Colonic mucosa (tissue), 4 donors: ENCODE results near the gene NETO1. TPM values are rescaled to one million over a fixed set of nuclear protein-coding genes. Genes with fewer than 3 reads are reported as not detected.

Experiments used
- DNase-seq: peaks from one replicate; pipeline ENCODE4 v3.0.0-alpha.2; 2020
- H3K27ac ChIP-seq: fragments of 200-600 bp; one replicate; pipeline ENCODE4 v1.8.0; 2021
- H3K27me3 ChIP-seq: fragments of 200-600 bp; one replicate; pipeline ENCODE4 v1.8.0; 2021
- H3K36me3 ChIP-seq: fragments of 200-600 bp; one replicate; pipeline ENCODE4 v1.8.0; 2021
- H3K4me1 ChIP-seq: fragments of 200-600 bp; one replicate; pipeline ENCODE4 v1.8.0; 2021; ENCODE audit warnings: mild to moderate bottlenecking
- H3K4me3 ChIP-seq: fragments of 200-600 bp; one replicate; pipeline ENCODE4 v1.8.0; 2021
- H3K9ac ChIP-seq, 2 donors: one replicate each; pipeline ENCODE4 v1.7.0; 2013; ENCODE audit warnings: control low read depth in 2 of 2, low read depth in 2 of 2, low read length in 2 of 2
- H3K9me3 ChIP-seq: fragments of 200-600 bp; one replicate; pipeline ENCODE4 v1.8.0; 2021
- intact Hi-C: fragments of 100-400 bp; cut with DNase I; formaldehyde crosslinking; loops from one replicate; pipeline ENCODE4 v1.14.1; 2022
- total RNA-seq, 2 donors: library from RNA; stranded (reverse); fragmentation: NEBNext Ultra II Directional in 1 of 2; extraction: Animal tissue kit (Norgen Biotek cat#: 25700) in 1 of 2; gene quantifications; one replicate each; pipeline ENCODE4 v1.2.1, GENCODE V29; 2021
- TF ChIP-seq, protein P1 (sequence below): fragments of 200-600 bp; IDR thresholded peaks from one replicate; pipeline ENCODE4 v1.8.0; 2022; ENCODE audit warnings: antibody characterized with exemption, mild to moderate bottlenecking
- donor health status: healthy.
- donor health status: DM: no; HTN: no; CAD: no.
- donor health status: DM: no; HTN: no; CAD: no.

NETO1 gene
- total RNA-seq, 2 donors from 2014 or later, result not detected

DNA sequence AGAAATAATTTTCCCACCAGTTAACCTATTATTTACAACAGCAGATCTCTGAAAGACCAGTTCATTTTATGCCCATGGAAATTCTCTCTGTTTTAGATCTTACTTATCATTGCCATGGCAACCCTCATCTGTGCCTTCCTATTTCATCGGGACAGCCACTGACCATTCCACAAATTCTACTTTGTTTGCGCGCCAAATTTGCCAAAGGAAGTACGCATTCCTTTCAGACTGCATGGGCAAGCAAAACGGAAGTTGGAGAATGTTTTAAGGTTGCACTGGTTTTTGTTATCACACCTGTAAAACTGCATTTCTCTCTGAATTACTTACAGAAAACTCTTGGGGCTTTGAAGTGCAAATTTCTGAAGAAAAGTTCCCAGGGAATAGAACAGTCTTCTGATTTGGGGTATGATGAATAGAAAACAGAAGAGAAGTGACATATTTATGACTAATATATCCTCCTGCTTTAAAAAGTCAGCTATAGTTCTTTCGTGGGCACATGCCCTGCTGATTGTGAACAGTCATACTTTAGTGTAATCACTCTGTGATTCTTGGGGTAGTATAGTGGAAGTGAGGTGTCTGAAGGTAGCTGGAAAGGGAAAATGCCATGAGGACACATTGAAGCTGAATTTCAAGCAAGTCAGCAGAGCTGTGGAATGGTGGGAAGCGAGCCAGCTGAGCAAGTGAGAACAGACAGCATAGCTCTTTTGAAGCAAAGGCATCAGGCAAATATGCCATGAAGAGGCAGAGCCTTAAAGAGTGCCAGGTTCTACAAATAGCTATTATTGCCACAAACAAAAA lies 20.9 kb downstream of the NETO1 start:
- Histone ChIP-seq H3K4me3 (no peak overlapping the region), H3K27ac (no peak overlapping the region), H3K4me1 (no peaks in the 10 kb centered on the region), H3K27me3 (no peaks in the 10 kb centered on the region), H3K9me3 (no peaks in the 10 kb centered on the region), H3K9ac (no peak overlapping the region), H3K36me3 (no peaks in the 10 kb centered on the region)
- no peak for DNase-seq
- TF ChIP-seq, protein P1, sequence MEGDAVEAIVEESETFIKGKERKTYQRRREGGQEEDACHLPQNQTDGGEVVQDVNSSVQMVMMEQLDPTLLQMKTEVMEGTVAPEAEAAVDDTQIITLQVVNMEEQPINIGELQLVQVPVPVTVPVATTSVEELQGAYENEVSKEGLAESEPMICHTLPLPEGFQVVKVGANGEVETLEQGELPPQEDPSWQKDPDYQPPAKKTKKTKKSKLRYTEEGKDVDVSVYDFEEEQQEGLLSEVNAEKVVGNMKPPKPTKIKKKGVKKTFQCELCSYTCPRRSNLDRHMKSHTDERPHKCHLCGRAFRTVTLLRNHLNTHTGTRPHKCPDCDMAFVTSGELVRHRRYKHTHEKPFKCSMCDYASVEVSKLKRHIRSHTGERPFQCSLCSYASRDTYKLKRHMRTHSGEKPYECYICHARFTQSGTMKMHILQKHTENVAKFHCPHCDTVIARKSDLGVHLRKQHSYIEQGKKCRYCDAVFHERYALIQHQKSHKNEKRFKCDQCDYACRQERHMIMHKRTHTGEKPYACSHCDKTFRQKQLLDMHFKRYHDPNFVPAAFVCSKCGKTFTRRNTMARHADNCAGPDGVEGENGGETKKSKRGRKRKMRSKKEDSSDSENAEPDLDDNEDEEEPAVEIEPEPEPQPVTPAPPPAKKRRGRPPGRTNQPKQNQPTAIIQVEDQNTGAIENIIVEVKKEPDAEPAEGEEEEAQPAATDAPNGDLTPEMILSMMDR, result no peak
- intact Hi-C loops, result no loop called here

DNA sequence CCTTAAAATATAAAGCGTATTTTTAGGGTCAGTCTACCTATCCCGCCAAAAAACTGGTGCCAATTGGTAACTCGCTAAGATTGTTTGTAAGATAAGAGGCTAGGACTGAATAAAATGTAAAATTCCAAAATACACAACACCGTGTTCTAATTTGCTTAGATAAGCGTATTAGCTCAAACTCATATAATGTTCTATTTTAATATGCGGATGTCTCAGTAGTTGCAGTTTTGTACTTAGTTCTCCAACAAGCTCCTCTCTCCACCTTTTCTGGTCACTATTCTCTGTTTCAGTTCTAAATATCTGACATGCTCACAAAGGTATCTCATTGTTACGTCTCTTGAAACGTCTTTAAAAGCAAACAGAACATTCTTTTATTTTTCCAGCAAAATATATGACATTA lies 24.0 kb downstream of the NETO1 start:
- TF ChIP-seq, protein P1, result no peak
- Histone ChIP-seq H3K9me3 (no peaks in the 10 kb centered on the region), H3K4me1 (no peaks in the 10 kb centered on the region), H3K4me3 (no peak overlapping the region), H3K9ac (no peak overlapping the region), H3K27ac (no peak overlapping the region), H3K36me3 (no peaks in the 10 kb centered on the region), H3K27me3 (no peaks in the 10 kb centered on the region)
- DNase-seq, result no peak
- intact Hi-C loops, result no loop called here

DNA sequence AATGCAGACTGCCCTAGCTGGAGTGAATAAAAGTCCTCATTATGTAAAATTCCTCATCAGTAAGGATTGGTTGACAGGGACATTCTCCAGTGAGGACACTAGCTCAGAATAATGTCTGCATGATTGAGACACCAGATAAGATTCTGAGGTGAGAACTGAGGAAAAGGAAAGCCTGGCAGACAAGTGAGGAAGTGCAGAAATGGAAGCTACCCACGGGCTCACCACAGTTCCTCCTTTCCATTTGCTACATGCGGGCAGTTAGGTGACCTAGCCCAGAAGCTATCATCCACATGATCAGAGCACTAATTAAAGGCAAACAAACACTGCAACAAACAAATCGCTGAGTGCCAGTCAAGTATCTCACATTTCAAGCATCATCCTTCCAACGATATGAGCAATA lies 27.7 kb downstream of the NETO1 start:
- DNase-seq, result no peak
- intact Hi-C loops, result no loop called here
- TF ChIP-seq, protein P1, result no peak
- Histone ChIP-seq H3K9me3 (no peaks in the 10 kb centered on the region), H3K27ac (no peak overlapping the region), H3K9ac (no peak overlapping the region), H3K36me3 (no peaks in the 10 kb centered on the region), H3K4me1 (no peaks in the 10 kb centered on the region), H3K27me3 (no peaks in the 10 kb centered on the region), H3K4me3 (no peak overlapping the region)

DNA sequence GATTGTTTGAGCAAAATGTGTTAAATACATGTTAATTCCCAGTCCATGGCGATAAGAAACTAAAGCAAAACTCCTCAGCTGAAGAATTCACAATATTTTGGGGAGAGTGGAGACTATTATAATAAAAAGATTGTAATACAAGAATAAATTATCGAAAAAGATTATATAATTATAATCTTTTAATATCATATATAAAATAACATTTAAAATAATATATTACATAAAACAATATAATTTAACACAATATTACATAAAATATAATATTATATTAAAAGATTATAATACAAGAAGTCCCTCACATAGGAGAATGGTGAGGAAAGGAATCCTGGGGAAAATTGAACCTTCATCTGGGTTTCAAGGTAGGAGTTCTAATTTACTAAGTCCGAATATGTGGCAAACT lies 33.1 kb downstream of the NETO1 start:
- TF ChIP-seq, protein P1, result no peak
- Histone ChIP-seq H3K36me3 (no peaks in the 10 kb centered on the region), H3K9me3 (no peaks in the 10 kb centered on the region), H3K4me1 (no peaks in the 10 kb centered on the region), H3K9ac (no peak overlapping the region), H3K27me3 (no peaks in the 10 kb centered on the region), H3K27ac (no peak overlapping the region), H3K4me3 (no peak overlapping the region)
- DNase-seq, result no peak
- intact Hi-C loops, result no loop called here

DNA sequence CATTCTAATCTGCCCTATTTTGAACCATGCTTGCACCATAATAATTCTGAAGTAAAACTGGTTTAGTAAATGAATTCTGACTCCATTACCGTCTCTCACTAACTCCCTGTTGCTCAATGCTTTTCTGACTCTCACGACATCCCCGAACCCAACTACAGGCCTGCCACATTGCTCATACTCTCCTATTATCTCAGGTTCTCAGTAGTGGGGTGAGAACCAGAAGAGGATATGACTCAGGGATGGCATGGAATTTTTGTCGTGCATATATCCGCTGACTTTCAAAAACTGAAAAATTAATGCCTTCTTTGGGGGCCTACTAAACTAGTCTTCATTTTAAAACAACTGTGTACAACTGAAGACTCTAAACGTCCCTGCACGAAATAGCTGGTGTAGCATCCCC lies 34.3 kb downstream of the NETO1 start:
- Histone ChIP-seq H3K4me1 (no peaks in the 10 kb centered on the region), H3K27ac (no peak overlapping the region), H3K9me3 (no peaks in the 10 kb centered on the region), H3K36me3 (no peaks in the 10 kb centered on the region), H3K4me3 (no peak overlapping the region), H3K27me3 (no peaks in the 10 kb centered on the region), H3K9ac (no peak overlapping the region)
- no peak for DNase-seq
- intact Hi-C loops, result no loop called here
- TF ChIP-seq, protein P1, result no peak
